ENCODE measurements around the gene SLC29A4.

DNA sequence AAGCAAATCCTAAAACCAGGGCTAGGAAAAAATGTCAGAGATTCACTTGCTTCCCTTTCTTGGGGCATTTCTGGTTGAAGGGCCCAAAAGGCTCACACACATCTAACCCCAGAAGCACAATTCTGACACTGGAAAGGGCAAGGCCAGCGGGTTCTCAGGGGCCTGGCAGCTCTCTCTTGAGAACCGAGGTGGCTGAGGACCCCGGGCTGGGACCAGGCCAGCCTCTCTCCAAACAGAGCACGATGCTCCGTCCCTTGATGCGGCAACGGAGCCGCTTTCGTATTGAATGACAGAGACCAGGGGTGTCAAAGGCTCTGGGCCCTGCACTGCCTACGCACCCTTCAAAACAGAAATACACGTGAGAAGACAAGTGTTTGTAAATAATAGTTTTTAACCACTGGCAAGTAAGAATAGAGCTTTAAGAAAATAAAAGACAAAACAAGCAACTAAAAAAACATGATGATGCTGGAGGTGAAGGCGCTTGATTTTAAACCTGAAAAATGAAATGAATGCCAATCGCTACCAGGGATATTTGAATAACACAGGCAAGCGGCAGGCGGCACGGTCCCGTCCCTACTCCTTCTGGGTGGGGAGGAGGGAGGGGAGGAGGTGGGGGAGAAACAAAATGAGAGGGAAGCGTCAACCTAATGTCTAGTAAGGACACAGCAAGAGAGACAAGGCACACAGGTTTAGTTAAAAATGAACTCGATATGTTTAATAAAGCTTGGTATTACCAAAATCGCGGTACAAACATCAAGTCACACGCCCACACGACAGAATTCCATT is 68.0 kb downstream of the SLC29A4 start:
- no peak for TF ChIP-seq FOXA1 (IDR thresholded peaks at IDR 0.05)
- TF ChIP-seq, protein P1, sequence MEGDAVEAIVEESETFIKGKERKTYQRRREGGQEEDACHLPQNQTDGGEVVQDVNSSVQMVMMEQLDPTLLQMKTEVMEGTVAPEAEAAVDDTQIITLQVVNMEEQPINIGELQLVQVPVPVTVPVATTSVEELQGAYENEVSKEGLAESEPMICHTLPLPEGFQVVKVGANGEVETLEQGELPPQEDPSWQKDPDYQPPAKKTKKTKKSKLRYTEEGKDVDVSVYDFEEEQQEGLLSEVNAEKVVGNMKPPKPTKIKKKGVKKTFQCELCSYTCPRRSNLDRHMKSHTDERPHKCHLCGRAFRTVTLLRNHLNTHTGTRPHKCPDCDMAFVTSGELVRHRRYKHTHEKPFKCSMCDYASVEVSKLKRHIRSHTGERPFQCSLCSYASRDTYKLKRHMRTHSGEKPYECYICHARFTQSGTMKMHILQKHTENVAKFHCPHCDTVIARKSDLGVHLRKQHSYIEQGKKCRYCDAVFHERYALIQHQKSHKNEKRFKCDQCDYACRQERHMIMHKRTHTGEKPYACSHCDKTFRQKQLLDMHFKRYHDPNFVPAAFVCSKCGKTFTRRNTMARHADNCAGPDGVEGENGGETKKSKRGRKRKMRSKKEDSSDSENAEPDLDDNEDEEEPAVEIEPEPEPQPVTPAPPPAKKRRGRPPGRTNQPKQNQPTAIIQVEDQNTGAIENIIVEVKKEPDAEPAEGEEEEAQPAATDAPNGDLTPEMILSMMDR (IDR thresholded peaks at IDR 0.05; ENCODE audit: low read depth, low read length, missing input control) = no peak
- TF ChIP-seq RXRA (IDR thresholded peaks at IDR 0.05) = no peak
- TF ChIP-seq GABPA (IDR thresholded peaks at IDR 0.05 in 1 of 2, conservative IDR thresholded peaks at IDR 0.05 in 1 of 2) = no peak
- TF ChIP-seq SP1 (IDR thresholded peaks at IDR 0.05) = no peak
- TF ChIP-seq, protein P2, sequence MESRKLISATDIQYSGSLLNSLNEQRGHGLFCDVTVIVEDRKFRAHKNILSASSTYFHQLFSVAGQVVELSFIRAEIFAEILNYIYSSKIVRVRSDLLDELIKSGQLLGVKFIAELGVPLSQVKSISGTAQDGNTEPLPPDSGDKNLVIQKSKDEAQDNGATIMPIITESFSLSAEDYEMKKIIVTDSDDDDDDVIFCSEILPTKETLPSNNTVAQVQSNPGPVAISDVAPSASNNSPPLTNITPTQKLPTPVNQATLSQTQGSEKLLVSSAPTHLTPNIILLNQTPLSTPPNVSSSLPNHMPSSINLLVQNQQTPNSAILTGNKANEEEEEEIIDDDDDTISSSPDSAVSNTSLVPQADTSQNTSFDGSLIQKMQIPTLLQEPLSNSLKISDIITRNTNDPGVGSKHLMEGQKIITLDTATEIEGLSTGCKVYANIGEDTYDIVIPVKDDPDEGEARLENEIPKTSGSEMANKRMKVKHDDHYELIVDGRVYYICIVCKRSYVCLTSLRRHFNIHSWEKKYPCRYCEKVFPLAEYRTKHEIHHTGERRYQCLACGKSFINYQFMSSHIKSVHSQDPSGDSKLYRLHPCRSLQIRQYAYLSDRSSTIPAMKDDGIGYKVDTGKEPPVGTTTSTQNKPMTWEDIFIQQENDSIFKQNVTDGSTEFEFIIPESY (IDR thresholded peaks at IDR 0.05) = no peak
